Measurements from ENCODE around the gene LARP4B. TPM values are rescaled to one million over a fixed set of nuclear protein-coding genes. Genes with fewer than 3 reads are reported as not detected.

LARP4B gene
- total RNA-seq, 1 experiment from 2014 or later: 47.7 TPM

GRCh38 chr10:767794-768193 is 163.7 kb downstream of the LARP4B start:
- Histone ChIP-seq H3K36me3 (no peaks in the 10 kb centered on the region), H3K4me3 (no peak overlapping the region), H3K27me3 (replicated peaks) (no peaks in the 10 kb centered on the region), H3K4me1 (replicated peaks) (no peaks in the 10 kb centered on the region), H3K27ac (no peak overlapping the region), H3K9me3 (replicated peaks) (no peaks in the 10 kb centered on the region; the same call in none of the 2 replicates)
- DNase-seq (ENCODE audit: low read depth in 1 of 2, low spot score in 2 of 2): no peak

- H3K27ac ChIP-seq: no peak overlapping the region
- H3K4me1 ChIP-seq (replicated peaks): no peaks in the 10 kb centered on the region
- no peaks in the 10 kb centered on the region for H3K36me3 ChIP-seq
- H3K27me3 ChIP-seq (replicated peaks): no peaks in the 10 kb centered on the region
- H3K9me3 ChIP-seq (replicated peaks): no peaks in the 10 kb centered on the region; the same call in none of the 2 replicates
- H3K4me3 ChIP-seq: no peak overlapping the region
- no peak for DNase-seq (ENCODE audit: low read depth in 1 of 2, low spot score in 2 of 2)
Observed at GRCh38 chr10:767211-767610, 164.3 kb downstream of the LARP4B start.

GRCh38 chr10:761376-761775 is 170.1 kb downstream of the LARP4B start:
- H3K4me3 ChIP-seq: no peak overlapping the region
- 0 out of 2 replicates have a peak, but pooled peaks cover 3% of the 10 kb centered on the region for H3K27me3 ChIP-seq (replicated peaks)
- no peak for DNase-seq (ENCODE audit: low read depth in 1 of 2, low spot score in 2 of 2)
- no peaks in the 10 kb centered on the region for H3K4me1 ChIP-seq (replicated peaks)
- H3K27ac ChIP-seq: no peak overlapping the region
- H3K36me3 ChIP-seq: no peaks in the 10 kb centered on the region
- H3K9me3 ChIP-seq (replicated peaks): peaks cover 10% of the 10 kb centered on the region

- Histone ChIP-seq H3K27ac (no peak overlapping the region), H3K4me3 (no peak overlapping the region), H3K27me3 (replicated peaks) (0 out of 2 replicates have a peak, but pooled peaks cover 3% of the 10 kb centered on the region), H3K4me1 (replicated peaks) (no peaks in the 10 kb centered on the region), H3K36me3 (no peaks in the 10 kb centered on the region), H3K9me3 (replicated peaks) (peaks cover 10% of the 10 kb centered on the region)
- no peak for DNase-seq (ENCODE audit: low read depth in 1 of 2, low spot score in 2 of 2)
Observed at GRCh38 chr10:760622-761021, 170.9 kb downstream of the LARP4B start.

- 0 out of 2 replicates have a peak, but pooled peaks cover 5% of the 10 kb centered on the region for H3K27me3 ChIP-seq (replicated peaks)
- no peaks in the 10 kb centered on the region for H3K4me1 ChIP-seq (replicated peaks)
- H3K4me3 ChIP-seq: no peak overlapping the region
- peaks cover 14% of the 10 kb centered on the region for H3K9me3 ChIP-seq (replicated peaks)
- DNase-seq (ENCODE audit: low read depth in 1 of 2, low spot score in 2 of 2): no peak
- H3K36me3 ChIP-seq: no peaks in the 10 kb centered on the region
- no peak overlapping the region for H3K27ac ChIP-seq
Observed at GRCh38 chr10:759898-760477, 171.5 kb downstream of the LARP4B start.

Other genes starting within 250 kb of the LARP4B start
- gene DIP2C, start 242.0 kb downstream of the LARP4B start, total RNA-seq (2014; rRNA removed; shearing (Covaris generic)): 14.0 and 17.5 TPM in 2 replicates
- 77.6 and 87.4 TPM in 2 replicates for gene GTPBP4, start 56.7 kb upstream of the LARP4B start, total RNA-seq (2014; rRNA removed; shearing (Covaris generic))
- gene IDI2, start 94.2 kb upstream of the LARP4B start, total RNA-seq (2014; rRNA removed; shearing (Covaris generic)): not detected in 2 replicates
- gene IDI1, start 117.4 kb upstream of the LARP4B start, total RNA-seq (2014; rRNA removed; shearing (Covaris generic)): 61.7 and 88.4 TPM in 2 replicates
- gene WDR37, start 124.7 kb upstream of the LARP4B start, total RNA-seq (2014; rRNA removed; shearing (Covaris generic)): 6.2 and 8.1 TPM in 2 replicates